Stomach (tissue), 9 donors: ENCODE data around the gene RAMP1. TPM values are rescaled to one million over a fixed set of nuclear protein-coding genes. Genes with fewer than 3 reads are reported as not detected.

Source experiments
- DNase-seq, 2 donors: peaks; one replicate each; pipeline versions ENCODE4 v3.0.0 to v3.0.0-alpha.2; 2013 to 2019
- H3K27ac ChIP-seq, 5 donors: fragments of 200-600 bp in 4 of 5; sonication (generic) in 4 of 5; one replicate each; pipeline ENCODE4 v1.5.1; 2013 to 2019; ENCODE audit warnings: mild to moderate bottlenecking in 1 of 5, moderate library complexity in 1 of 5
- H3K27me3 ChIP-seq, 3 donors: fragments of 200-600 bp; sonication (generic); one replicate each; pipeline ENCODE4 v1.5.1; 2017 to 2019; ENCODE audit warnings: mixed run types in 1 of 3
- H3K36me3 ChIP-seq, 4 donors: fragments of 200-600 bp; sonication (generic); 1 replicate in 3 of 4; 2 replicates in 1 of 4; pipeline ENCODE4 v1.5.1; 2016 to 2019
- H3K4me1 ChIP-seq, 4 donors: fragments of 200-600 bp; sonication (generic); one replicate each; pipeline ENCODE4 v1.5.1; 2016 to 2019
- H3K4me3 ChIP-seq, 4 donors: fragments of 200-600 bp; sonication (generic) in 3 of 4; one replicate each; pipeline ENCODE4 v1.5.1; 2016 to 2019; ENCODE audit warnings: mild to moderate bottlenecking in 1 of 4
- H3K9me3 ChIP-seq, 4 donors: fragments of 200-600 bp; sonication (generic); one replicate each; pipeline ENCODE4 v1.5.1; 2016 to 2019
- EP300 ChIP-seq: sonication (generic); formaldehyde crosslinking; IDR thresholded peaks from one replicate; pipeline ENCODE4 v1.6.1; 2017; ENCODE audit warnings: antibody characterized with exemption
- POLR2A ChIP-seq, 4 donors: fragments of 450-650 bp; IDR thresholded peaks; one replicate each; pipeline ENCODE4 v1.6.1; 2016; ENCODE audit warnings: antibody characterized with exemption in 4 of 4, control low read depth in 2 of 4, mild to moderate bottlenecking in 1 of 4, moderate library complexity in 1 of 4
- POLR2AphosphoS5 ChIP-seq, 3 donors: sonication (generic); formaldehyde crosslinking; IDR thresholded peaks; one replicate each; pipeline ENCODE4 v1.6.1; 2016; ENCODE audit warnings: antibody characterized with exemption in 3 of 3
- whole genome bisulfite sequencing, 5 donors: extraction: QIAGEN DNeasy Blood & Tissue Kit in 3 of 5; methylation state at CpG; one replicate each; pipeline versions ENCODE4 v1.1.5 to v1.1.7; 2013 to 2018; 5-methylcytosine and 5-hydroxymethylcytosine counted together
- intact Hi-C: fragments of 100-400 bp; cut with DNase I; formaldehyde crosslinking; loops from one replicate; pipeline ENCODE4 v1.15.1; 2023; ENCODE audit warnings: low total_unique reads
- polyA plus RNA-seq, 3 donors: library from polyadenylated mRNA; stranded (reverse); fragments of 200-250 nt; gene quantifications; one replicate each; pipeline ENCODE4 v1.2.3, GENCODE V29; 2013
- total RNA-seq, 5 donors: library from RNA; depleted of rRNA; stranded (reverse); fragments of >200 nt; gene quantifications; one replicate each; pipeline versions ENCODE4 v1.1.0 to v1.2.3, GENCODE V29; 2014 to 2016
- TF ChIP-seq, protein P1 (sequence below), 7 experiments: fragments of 450-650 bp in 4 of 7; fragments of 200-600 bp in 3 of 7; sonication (generic) in 3 of 7; IDR thresholded peaks; one replicate each; pipeline ENCODE4 v1.5.1; 2016 to 2019; ENCODE audit warnings: antibody characterized with exemption in 7 of 7, control low read depth in 2 of 7, mild to moderate bottlenecking in 1 of 7
- donor health status: healthy with polysubstance abuse.
- donor health status: Bipolar disorder and iron deficiency.
- donor health status: healthy.

Gene RAMP1
- total and polyA plus RNA-seq, 8 donors = 0.87 to 113 (median 31.8) TPM

DNA sequence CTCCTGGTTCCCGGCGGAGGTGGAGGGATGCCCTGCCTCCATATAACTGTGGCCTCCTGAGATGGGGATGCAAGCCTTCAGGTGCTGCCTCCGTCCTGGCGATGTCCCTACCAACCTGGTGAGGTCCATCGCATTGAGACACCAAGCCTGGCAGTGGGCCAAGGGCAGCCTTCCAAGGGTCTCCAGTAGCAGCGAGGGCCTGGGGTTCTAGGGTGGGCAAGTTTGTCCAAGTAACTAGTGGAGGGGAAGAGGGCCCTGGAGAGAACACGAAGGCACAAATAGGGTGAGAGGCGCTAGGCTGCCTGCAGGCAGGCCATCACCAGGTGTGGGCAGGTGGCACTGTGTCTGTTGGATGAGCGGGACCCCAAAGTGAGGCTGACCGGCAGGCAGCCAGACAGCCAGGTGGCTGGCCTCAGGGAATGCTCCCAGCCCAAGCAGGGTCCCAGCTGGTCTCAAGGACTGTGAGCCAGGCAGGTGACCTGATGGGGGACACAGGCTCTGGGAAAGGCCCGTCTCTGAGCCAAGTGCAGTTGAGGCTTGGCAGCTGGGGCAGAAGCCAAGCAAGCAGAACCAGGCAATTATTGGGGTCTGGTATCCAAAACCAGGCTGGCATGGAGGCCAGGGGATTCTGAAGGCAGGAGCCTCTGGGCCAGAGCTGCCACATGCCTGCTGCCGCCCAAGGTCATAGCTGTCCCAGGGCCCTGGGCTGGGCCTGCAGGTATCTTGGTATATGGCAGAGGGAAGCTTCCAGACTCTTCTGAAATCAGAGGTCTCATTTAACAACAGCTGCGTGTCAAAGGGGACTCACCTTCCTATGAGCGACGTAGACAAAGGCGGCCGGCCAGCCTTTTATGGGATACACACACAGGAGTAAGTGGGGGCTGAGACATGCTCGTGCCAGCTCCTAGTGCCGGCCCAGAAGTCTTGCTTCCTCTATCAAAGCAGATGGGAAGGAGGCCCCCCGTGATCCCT lies 23.4 kb downstream of the RAMP1 start:
- 90 to 96% (median 94%) methylated on average over 19 to 20 of the region's 20 CpGs for WGBS, 5 donors
- H3K36me3 ChIP-seq = peaks cover 0 to 11% (median 5%) of the 10 kb centered on the region in 4 donors
- peak overlapping the region in 3 of 5 donors; percentile 27 to 94 (median 82) for H3K27ac ChIP-seq
- no peaks in the 10 kb centered on the region for H3K9me3 ChIP-seq
- intact Hi-C loops = no loop called here
- no peak for DNase-seq
- no peak for TF ChIP-seq POLR2AphosphoS5 (IDR thresholded peaks at IDR 0.05)
- H3K4me3 ChIP-seq = no peak overlapping the region
- H3K27me3 ChIP-seq = no peaks in the 10 kb centered on the region
- peaks cover 0 to 43% (median 21%) of the 10 kb centered on the region in 4 donors for H3K4me1 ChIP-seq

DNA sequence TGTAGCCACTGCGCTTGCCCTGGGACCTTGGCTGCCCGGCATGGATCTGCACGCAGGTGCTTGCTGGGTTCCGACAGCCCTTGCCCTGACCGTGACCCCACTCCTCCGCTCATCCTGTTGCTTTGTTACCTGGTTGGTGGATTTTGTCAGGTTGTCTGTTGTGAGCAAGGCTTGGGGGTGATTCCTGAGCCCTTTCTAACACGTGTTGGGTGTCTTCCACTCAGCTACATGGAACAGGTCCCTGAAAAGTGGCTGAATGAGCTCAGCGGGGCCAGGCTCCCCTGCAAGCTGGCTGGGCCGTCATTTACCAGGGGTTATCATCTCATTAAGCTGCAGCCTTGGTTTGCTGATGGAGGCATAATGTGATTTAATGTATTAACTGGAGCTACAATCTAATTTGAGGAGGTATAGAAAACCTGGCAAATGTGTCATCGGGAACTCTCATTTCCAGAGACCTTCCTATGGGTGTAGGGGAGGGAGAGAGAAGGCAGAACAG lies 24.6 kb downstream of the RAMP1 start:
- Histone ChIP-seq H3K27me3 (no peaks in the 10 kb centered on the region), H3K36me3 (peaks cover 0 to 10% (median 4%) of the 10 kb centered on the region in 4 donors), H3K4me1 (peaks cover 0 to 46% (median 27%) of the 10 kb centered on the region in 4 donors), H3K9me3 (no peaks in the 10 kb centered on the region), H3K27ac (peak overlapping the region in 3 of 5 donors; percentile 82 to 94 (median 83)), H3K4me3 (no peak overlapping the region)
- WGBS, 5 donors = 91 to 94% (median 93%) methylated on average over 10 of the region's 10 CpGs
- TF ChIP-seq, protein P1, sequence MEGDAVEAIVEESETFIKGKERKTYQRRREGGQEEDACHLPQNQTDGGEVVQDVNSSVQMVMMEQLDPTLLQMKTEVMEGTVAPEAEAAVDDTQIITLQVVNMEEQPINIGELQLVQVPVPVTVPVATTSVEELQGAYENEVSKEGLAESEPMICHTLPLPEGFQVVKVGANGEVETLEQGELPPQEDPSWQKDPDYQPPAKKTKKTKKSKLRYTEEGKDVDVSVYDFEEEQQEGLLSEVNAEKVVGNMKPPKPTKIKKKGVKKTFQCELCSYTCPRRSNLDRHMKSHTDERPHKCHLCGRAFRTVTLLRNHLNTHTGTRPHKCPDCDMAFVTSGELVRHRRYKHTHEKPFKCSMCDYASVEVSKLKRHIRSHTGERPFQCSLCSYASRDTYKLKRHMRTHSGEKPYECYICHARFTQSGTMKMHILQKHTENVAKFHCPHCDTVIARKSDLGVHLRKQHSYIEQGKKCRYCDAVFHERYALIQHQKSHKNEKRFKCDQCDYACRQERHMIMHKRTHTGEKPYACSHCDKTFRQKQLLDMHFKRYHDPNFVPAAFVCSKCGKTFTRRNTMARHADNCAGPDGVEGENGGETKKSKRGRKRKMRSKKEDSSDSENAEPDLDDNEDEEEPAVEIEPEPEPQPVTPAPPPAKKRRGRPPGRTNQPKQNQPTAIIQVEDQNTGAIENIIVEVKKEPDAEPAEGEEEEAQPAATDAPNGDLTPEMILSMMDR (IDR thresholded peaks at IDR 0.05) = no peak
- TF ChIP-seq POLR2A (IDR thresholded peaks at IDR 0.05) (no peak), EP300 (no peak), POLR2AphosphoS5 (IDR thresholded peaks at IDR 0.05) (no peak)
- intact Hi-C loops = no loop called here
- no peak for DNase-seq

DNA sequence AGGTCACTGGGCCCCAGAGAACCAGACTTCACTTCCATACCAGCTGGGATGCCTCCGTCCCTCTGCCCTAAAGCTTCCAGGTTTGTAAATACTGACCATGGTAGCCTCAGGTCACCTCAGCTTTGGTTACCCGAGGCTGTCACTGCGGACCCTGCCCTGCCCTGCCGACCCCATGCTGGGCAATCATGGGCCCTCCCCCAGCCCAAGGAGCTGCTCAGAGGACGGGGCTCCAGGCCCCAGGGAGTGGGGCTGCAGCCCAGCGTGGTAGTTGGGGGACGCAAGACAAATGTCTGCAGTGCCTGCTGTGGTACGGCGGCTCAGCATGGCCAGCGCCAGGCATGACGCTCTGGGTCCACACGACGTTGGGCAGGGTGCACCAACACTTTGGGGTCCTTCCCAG lies 25.3 kb downstream of the RAMP1 start:
- Histone ChIP-seq H3K9me3 (no peaks in the 10 kb centered on the region), H3K27ac (peak overlapping the region in 3 of 5 donors; percentile 82 to 94 (median 83)), H3K36me3 (peaks cover 0 to 10% (median 4%) of the 10 kb centered on the region in 4 donors), H3K4me1 (peaks cover 0 to 44% (median 27%) of the 10 kb centered on the region in 4 donors), H3K27me3 (no peaks in the 10 kb centered on the region), H3K4me3 (no peak overlapping the region)
- no peak for DNase-seq
- intact Hi-C loops = no loop called here
- 73 to 86% (median 76%) methylated on average over 6 to 13 of the region's 13 CpGs for WGBS, 5 donors
- TF ChIP-seq, protein P1 (IDR thresholded peaks at IDR 0.05) = no peak
- TF ChIP-seq POLR2AphosphoS5 (IDR thresholded peaks at IDR 0.05) = no peak
- no peak for TF ChIP-seq EP300
- TF ChIP-seq POLR2A (IDR thresholded peaks at IDR 0.05) = no peak

DNA sequence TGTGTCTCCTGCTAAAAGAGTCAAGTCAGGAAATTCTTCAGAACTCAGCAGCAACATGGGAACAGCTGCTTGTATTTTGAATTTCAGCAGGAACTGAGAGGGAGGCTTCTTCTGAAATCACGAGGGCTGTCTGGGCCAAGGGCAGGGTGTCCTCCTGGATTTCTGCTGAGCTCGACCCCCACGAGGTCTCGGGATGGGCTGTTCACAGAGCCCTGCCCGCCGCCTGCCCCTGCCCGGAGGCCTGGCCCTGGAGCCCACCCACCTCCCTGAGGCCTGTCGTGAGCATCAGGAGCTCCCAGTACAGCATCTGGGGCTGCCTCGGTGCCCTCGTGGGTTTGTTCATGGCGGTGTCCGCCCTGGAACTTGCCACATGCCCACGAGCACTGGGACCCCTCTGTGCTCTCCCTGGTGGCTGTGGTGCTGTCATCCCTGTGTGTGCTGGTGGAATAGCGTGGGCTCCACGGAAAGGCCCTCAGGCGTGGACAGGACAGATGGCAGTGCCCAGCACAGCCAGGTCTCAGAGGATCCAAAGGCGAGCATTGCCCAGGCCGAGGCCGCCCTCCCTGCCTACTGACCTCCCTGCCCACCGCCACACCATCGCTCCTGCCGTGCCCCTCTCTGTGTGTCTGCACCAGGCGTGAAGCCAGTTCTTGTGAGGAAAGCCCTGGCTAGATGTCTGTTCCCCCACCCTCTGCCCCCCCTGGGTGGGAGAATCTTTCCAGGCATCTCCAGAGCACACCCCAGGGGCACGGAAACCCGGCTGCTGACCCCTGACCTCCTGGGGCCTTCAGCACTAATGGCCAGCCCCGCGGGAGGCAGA lies 25.9 kb downstream of the RAMP1 start:
- 74 to 91% (median 88%) methylated on average over 4 to 27 of the region's 27 CpGs for WGBS, 5 donors
- Histone ChIP-seq H3K36me3 (peaks cover 0 to 10% (median 4%) of the 10 kb centered on the region in 4 donors), H3K27ac (peak overlapping the region in 4 of 5 donors; percentile 35 to 94 (median 82)), H3K4me3 (no peak overlapping the region), H3K9me3 (no peaks in the 10 kb centered on the region), H3K27me3 (no peaks in the 10 kb centered on the region), H3K4me1 (peaks cover 0 to 44% (median 27%) of the 10 kb centered on the region in 4 donors)
- TF ChIP-seq POLR2A (IDR thresholded peaks at IDR 0.05) (no peak), POLR2AphosphoS5 (IDR thresholded peaks at IDR 0.05) (no peak)
- TF ChIP-seq, protein P1 (IDR thresholded peaks at IDR 0.05) = no peak
- no peak for DNase-seq
- intact Hi-C loops = no loop called here
